Sigmoid colon (tissue), 4 donors: ENCODE results near the gene NHS.

Source experiments
- EP300 ChIP-seq, 4 donors: sonication (generic); formaldehyde crosslinking; IDR thresholded peaks; one replicate each; pipeline ENCODE4 v1.6.1; 2017; ENCODE audit warnings: antibody characterized with exemption in 4 of 4
- POLR2A ChIP-seq, 2 donors: fragments of 450-650 bp; IDR thresholded peaks; one replicate each; pipeline ENCODE4 v1.6.1; 2016; ENCODE audit warnings: antibody characterized with exemption in 2 of 2, mild to moderate bottlenecking in 2 of 2, moderate library complexity in 2 of 2
- POLR2AphosphoS5 ChIP-seq, 4 donors: sonication (generic); formaldehyde crosslinking; IDR thresholded peaks; one replicate each; pipeline ENCODE4 v1.6.1; 2017; ENCODE audit warnings: antibody characterized with exemption in 4 of 4
- TF ChIP-seq, protein P1 (sequence below), 4 experiments: fragments of 450-650 bp in 3 of 4; fragments of 200-600 bp in 1 of 4; IDR thresholded peaks; one replicate each; pipeline ENCODE4 v1.5.1; 2016 to 2019; ENCODE audit warnings: antibody characterized with exemption in 4 of 4, mild to moderate bottlenecking in 3 of 4, moderate library complexity in 2 of 4

GRCh38 chrX:17552044-17552650 lies 177.1 kb downstream of the NHS start:
- TF ChIP-seq, protein P1, sequence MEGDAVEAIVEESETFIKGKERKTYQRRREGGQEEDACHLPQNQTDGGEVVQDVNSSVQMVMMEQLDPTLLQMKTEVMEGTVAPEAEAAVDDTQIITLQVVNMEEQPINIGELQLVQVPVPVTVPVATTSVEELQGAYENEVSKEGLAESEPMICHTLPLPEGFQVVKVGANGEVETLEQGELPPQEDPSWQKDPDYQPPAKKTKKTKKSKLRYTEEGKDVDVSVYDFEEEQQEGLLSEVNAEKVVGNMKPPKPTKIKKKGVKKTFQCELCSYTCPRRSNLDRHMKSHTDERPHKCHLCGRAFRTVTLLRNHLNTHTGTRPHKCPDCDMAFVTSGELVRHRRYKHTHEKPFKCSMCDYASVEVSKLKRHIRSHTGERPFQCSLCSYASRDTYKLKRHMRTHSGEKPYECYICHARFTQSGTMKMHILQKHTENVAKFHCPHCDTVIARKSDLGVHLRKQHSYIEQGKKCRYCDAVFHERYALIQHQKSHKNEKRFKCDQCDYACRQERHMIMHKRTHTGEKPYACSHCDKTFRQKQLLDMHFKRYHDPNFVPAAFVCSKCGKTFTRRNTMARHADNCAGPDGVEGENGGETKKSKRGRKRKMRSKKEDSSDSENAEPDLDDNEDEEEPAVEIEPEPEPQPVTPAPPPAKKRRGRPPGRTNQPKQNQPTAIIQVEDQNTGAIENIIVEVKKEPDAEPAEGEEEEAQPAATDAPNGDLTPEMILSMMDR (IDR thresholded peaks at IDR 0.05), result no peak
- no peak for TF ChIP-seq POLR2A (IDR thresholded peaks at IDR 0.05)
- TF ChIP-seq POLR2AphosphoS5 (IDR thresholded peaks at IDR 0.05), result no peak
- TF ChIP-seq EP300 (IDR thresholded peaks at IDR 0.05), result no peak
